ENCODE data around the gene ATP5F1E. TPM values are rescaled to one million over a fixed set of nuclear protein-coding genes. Genes with fewer than 3 reads are reported as not detected.

Gene ATP5F1E
- total RNA-seq, 1 experiment from 2014 or later = 44.2 TPM

- no peaks in the 10 kb centered on the region for H3K36me3 ChIP-seq
- no peak overlapping the region for H3K4me3 ChIP-seq
- DNase-seq = no peak
- H3K9me3 ChIP-seq = peaks cover 5% of the 10 kb centered on the region
- no peaks in the 10 kb centered on the region for H3K27me3 ChIP-seq
Measured at GRCh38 chr20:58976061-58976730, 55.9 kb downstream of the ATP5F1E start.

Other genes starting within 250 kb of the ATP5F1E start
- gene GNAS-AS1, start 181.4 kb downstream of the ATP5F1E start, total RNA-seq (2014; rRNA removed; shearing (Covaris generic); ENCODE audit: low replicate concordance) = 1.1 and 1.7 TPM in 2 replicates
- gene GNAS, start 179.6 kb downstream of the ATP5F1E start, total RNA-seq (2014; rRNA removed; shearing (Covaris generic); ENCODE audit: low replicate concordance) = 494 and 560 TPM in 2 replicates
- 72.4 and 80.7 TPM in 2 replicates for gene NELFCD, start 51.1 kb downstream of the ATP5F1E start, total RNA-seq (2014; rRNA removed; shearing (Covaris generic); ENCODE audit: low replicate concordance)
- gene CTSZ, start 25.1 kb downstream of the ATP5F1E start, total RNA-seq (2014; rRNA removed; shearing (Covaris generic); ENCODE audit: low replicate concordance) = 445 and 487 TPM in 2 replicates
- gene TUBB1, start 12.9 kb downstream of the ATP5F1E start, total RNA-seq (2014; rRNA removed; shearing (Covaris generic); ENCODE audit: low replicate concordance) = not detected in 2 replicates
- gene PRELID3B, start 10.5 kb upstream of the ATP5F1E start, total RNA-seq (2014; rRNA removed; shearing (Covaris generic); ENCODE audit: low replicate concordance) = 177 and 205 TPM in 2 replicates
- not detected in 2 replicates for gene ZNF831, start 131.5 kb upstream of the ATP5F1E start, total RNA-seq (2014; rRNA removed; shearing (Covaris generic); ENCODE audit: low replicate concordance)